Activated T-helper 1 cell treated with Interleukin-2 at 50 U/mL for 16 hours (primary cell): Measurements from ENCODE around the gene PEX14.

Experiments
- DNase-seq: peaks from one replicate; pipeline ENCODE4 v3.0.0-alpha.2; 2020; ENCODE audit warnings: low read depth

The PEX14 gene

GRCh38 chr1:10544239-10544638 lies 69.5 kb downstream of the PEX14 start:
- no peak for DNase-seq

- DNase-seq: no peak
Measured at GRCh38 chr1:10546896-10547295, 72.1 kb downstream of the PEX14 start.

- DNase-seq: no peak
Measured at GRCh38 chr1:10549904-10550664, 75.3 kb downstream of the PEX14 start.

GRCh38 chr1:10553118-10553517 lies 78.4 kb downstream of the PEX14 start:
- no peak for DNase-seq

- no peak for DNase-seq
Measured at GRCh38 chr1:10555635-10556429, 81.1 kb downstream of the PEX14 start.

- DNase-seq: no peak
Measured at GRCh38 chr1:10556430-10557005, 81.8 kb downstream of the PEX14 start.

- no peak for DNase-seq
Measured at GRCh38 chr1:10557714-10558113, 83.0 kb downstream of the PEX14 start.

GRCh38 chr1:10559386-10559785 lies 84.6 kb downstream of the PEX14 start:
- DNase-seq: no peak

- no peak for DNase-seq
Measured at GRCh38 chr1:10561497-10561896, 86.7 kb downstream of the PEX14 start.

GRCh38 chr1:10561955-10562354 lies 87.2 kb downstream of the PEX14 start:
- DNase-seq: no peak

GRCh38 chr1:10564063-10564462 lies 89.3 kb downstream of the PEX14 start:
- no peak for DNase-seq

GRCh38 chr1:10569531-10569930 lies 94.8 kb downstream of the PEX14 start:
- no peak for DNase-seq

GRCh38 chr1:10575616-10576015 lies 100.9 kb downstream of the PEX14 start:
- no peak for DNase-seq

GRCh38 chr1:10578070-10578469 lies 103.3 kb downstream of the PEX14 start:
- DNase-seq: no peak

GRCh38 chr1:10583641-10584040 lies 108.9 kb downstream of the PEX14 start:
- DNase-seq: no peak

- DNase-seq: no peak
Measured at GRCh38 chr1:10585242-10585641, 110.5 kb downstream of the PEX14 start.

GRCh38 chr1:10586125-10586524 lies 111.4 kb downstream of the PEX14 start:
- no peak for DNase-seq

GRCh38 chr1:10588640-10589039 lies 113.9 kb downstream of the PEX14 start:
- no peak for DNase-seq

GRCh38 chr1:10589074-10589473 lies 114.3 kb downstream of the PEX14 start:
- no peak for DNase-seq

GRCh38 chr1:10591010-10591409 lies 116.3 kb downstream of the PEX14 start:
- DNase-seq: no peak

GRCh38 chr1:10592373-10592772 lies 117.6 kb downstream of the PEX14 start:
- DNase-seq: no peak

- DNase-seq: no peak
Measured at GRCh38 chr1:10593750-10594149, 119.0 kb downstream of the PEX14 start.

- DNase-seq: no peak
Measured at GRCh38 chr1:10594595-10595223, 120.0 kb downstream of the PEX14 start.
